Stimulated activated CD4-positive, alpha-beta T cell treated with anti-CD3 and anti-CD28 coated beads, Interleukin-12 subunit alpha, Interleukin-12 subunit beta, amount 100 ng/mL, for 24 hours (primary cell): Measurements from ENCODE around the gene EFEMP2.
"Not testable (repeated sequence)": the region's sequence is repeated elsewhere in the genome, so short reads cannot be mapped to it uniquely, and the experiment has no call there.

Source experiments
- DNase-seq, 2 experiments: peaks; one replicate each; pipeline ENCODE4 v3.0.0-alpha.2; 2020; ENCODE audit warnings: low read depth in 2 of 2

Gene EFEMP2

GRCh38 chr11:65854852-65855837 is 17.5 kb downstream of the EFEMP2 start:
- DNase-seq, result no peak

GRCh38 chr11:65854161-65854592 is 18.4 kb downstream of the EFEMP2 start:
- DNase-seq, result no peak

GRCh38 chr11:65853246-65853979 is 19.2 kb downstream of the EFEMP2 start:
- DNase-seq, result no peak

DNA sequence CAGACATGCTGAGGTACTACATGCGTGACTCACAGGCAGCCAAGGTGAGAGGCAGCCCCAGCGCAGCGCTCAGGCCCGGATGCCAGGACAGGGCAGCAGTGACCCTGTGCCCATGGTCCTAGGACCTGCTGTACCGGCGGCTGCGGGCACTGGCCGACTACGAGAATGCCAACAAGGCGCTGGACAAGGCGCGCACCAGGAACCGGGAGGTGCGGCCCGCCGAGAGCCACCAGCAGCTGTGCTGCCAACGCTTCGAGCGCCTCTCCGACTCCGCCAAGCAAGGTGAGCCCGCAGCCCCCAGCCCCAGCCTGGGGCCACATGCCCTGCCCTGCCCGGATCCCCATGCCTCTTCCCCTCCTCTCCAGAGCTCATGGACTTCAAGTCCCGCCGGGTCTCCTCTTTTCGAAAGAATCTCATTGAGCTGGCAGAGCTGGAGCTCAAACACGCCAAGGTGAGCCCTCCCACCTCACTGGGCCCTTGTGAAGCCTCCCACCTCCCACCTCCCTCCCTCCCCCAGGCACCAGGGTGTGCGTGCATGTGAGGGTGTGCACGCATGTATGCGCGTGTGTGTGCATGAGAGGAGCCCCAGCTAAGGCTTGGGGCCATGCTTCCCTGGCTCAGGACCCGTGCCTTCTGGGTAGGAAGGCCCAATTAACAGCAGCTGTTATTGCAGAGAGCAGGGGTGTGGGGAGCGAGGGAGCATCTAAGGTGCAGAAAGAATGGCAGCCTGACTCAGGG is 19.9 kb downstream of the EFEMP2 start:
- no peak for DNase-seq

DNA sequence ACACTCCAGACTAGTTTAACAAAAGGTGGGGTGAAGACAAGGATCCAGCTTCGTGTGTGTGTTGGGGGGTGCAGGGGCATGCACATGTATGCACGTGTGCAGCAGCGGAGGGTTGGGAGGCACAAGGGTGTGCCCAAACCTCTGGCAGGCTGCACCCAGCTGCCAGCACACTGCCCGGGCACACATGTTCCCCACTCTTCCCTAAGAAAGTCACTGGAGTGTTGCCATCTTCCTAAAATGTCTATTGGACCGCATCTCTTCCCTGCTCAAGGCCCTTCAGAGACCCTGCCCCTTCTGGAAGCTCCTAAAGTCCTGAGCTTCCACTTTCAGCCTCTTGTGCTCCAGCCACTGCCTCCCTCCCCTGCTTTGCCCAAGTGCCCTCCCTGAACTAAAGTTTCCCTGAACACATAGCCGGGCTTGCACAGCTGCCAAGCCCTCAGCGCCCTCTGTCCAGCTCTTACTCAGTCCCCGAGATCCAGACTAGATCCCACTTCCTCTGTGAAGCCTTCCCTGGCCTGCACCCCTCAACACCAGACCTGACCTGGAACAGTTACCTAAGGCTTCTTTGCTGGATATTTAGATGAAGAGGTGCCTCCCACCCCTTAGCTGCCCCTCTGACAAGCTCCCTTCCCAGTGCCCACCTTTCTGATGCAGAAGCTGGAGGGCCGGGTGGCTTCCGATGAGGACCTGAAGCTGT is 20.6 kb downstream of the EFEMP2 start:
- no peak for DNase-seq

GRCh38 chr11:65851083-65851579 is 21.5 kb downstream of the EFEMP2 start:
- DNase-seq, result no peak

- DNase-seq, result no peak
Observed at GRCh38 chr11:65850217-65851082, 22.1 kb downstream of the EFEMP2 start.

DNA sequence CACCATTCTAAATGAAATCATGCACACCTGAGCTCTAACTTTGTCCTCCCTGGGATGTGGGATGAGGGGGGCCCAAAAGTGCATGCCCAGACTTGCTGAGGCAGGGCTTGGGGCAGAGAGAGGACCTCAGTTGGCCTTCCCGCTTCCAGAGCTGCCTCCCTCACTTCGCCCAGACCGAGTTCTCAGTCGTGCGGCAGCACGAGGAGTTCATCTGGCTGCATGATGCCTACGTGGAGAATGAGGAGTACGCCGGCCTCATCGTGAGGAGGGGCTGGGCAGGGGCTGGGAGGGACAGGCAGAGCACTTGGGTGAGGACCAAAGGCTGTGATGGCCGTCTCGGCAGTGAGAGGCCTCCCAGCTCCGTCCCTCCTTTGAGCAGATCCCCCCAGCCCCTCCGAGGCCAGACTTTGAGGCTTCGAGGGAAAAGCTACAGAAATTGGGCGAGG is 22.8 kb downstream of the EFEMP2 start:
- DNase-seq, result no peak

DNA sequence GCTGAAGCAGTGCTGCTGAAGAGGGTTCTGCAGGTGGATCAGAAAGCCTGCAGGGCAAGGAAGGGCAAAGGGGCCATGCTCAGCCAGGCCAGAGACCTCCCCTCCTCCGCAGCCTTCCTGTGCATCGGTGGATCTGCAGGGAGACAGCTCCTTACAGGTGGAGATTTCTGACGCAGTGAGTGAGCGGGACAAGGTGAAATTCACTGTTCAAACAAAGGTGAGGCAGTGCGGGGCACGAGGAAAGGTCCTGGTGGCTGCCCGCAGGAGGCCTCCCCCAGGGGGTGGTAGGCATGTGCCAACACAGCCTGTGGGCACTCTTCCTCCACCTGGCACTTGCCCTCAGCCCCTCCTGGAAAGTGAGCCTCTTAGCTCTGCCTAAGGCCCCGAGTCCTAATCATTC is 23.2 kb downstream of the EFEMP2 start:
- DNase-seq, result no peak

- not testable (repeated sequence) for DNase-seq
Observed at GRCh38 chr11:65848693-65849092, 23.9 kb downstream of the EFEMP2 start.

GRCh38 chr11:65847746-65848145 is 24.9 kb downstream of the EFEMP2 start:
- no peak for DNase-seq

DNA sequence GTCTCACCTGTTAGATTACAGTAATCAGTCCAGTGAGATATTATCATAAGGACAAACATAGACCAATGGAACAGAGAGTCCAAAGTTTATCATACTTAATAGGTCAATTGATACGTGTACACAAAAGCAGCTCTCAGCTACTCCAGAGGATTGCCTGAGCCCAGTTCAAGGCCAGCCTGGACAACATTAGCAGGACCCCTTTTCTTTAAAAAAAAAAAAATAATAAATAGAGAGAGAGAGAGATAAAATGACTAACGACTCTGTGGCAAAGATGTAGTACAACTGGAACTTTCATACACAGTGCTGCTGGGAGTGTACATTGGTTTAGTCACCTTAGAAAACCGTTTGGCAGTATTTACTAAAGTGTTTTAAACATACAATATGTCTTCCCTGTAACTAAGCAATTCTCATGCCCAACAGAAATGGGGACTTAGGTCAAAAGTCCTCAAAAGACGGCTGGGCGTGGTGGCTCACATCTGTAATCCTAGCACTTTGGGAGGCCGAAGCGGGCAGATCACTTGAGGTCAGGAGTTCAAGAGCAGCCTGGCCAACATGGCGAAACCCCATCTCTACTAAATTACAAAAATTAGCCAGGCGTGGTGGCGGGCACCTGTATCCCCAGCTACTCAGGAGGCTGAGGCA is 28.2 kb downstream of the EFEMP2 start:
- DNase-seq, result no peak

DNA sequence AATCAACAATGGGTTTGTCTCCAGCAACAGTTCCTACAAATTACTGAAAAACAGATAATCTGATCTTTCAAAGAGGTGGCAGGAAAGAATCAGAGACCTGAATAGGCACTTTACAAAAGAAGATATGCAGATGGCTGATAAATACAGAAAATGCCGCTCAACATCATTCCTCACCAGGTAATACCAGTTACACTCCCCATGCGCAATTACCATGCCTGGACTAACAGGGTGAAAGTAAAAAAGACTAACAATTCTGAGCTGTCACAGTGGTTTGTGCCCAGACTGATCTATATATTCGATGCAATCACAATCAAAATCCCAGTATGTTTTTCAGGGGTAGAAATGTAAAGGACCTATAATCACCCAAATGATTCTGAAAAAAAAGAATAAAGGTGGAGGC is 28.8 kb downstream of the EFEMP2 start:
- no peak for DNase-seq

DNA sequence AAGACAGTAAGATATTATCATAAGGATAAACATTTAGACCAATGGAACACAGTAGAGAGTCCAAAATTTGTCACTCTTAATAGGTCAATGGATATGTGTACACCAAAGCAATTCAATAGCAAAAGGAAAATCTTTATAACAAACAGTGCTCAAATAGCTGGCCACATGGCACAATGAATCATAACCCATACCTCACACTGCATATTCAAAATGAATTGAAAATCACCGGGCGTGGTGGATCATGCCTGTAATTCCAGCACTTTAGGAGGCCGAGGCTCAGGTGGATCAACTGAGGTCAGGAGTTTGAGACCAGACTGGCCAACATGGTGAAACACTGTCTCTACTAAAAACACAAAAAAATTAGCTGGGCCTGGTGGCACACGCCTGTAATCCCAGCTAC is 30.5 kb downstream of the EFEMP2 start:
- no peak for DNase-seq

- no peak for DNase-seq
Observed at GRCh38 chr11:65834202-65834601, 38.4 kb downstream of the EFEMP2 start.

- DNase-seq, result peak; percentile 93 to 95
Observed at GRCh38 chr11:65833297-65834030, 39.1 kb downstream of the EFEMP2 start, which contains the start of gene SNX32. Gene SNX32, plus strand, starts transcription at chr11:65833963. Its CDS starts 103 bp downstream, at chr11:65834066.

GRCh38 chr11:65832231-65832630 is 40.4 kb downstream of the EFEMP2 start:
- not testable (repeated sequence) for DNase-seq

GRCh38 chr11:65829459-65829858 is 43.1 kb downstream of the EFEMP2 start:
- no peak for DNase-seq
